Liver (tissue), 9 donors: Measurements from ENCODE around the gene SLC30A3. TPM values are rescaled to one million over a fixed set of nuclear protein-coding genes. Genes with fewer than 3 reads are reported as not detected.

Source experiments
- DNase-seq: peaks from one replicate; pipeline ENCODE4 v3.0.0-alpha.2; 2017; ENCODE audit warnings: low spot score
- H3K27ac ChIP-seq, 2 donors: one replicate each; pipeline ENCODE4 v1.7.0; 2013; ENCODE audit warnings: inconsistent platforms in 2 of 2, low read length in 2 of 2, control low read depth in 1 of 2, low read depth in 1 of 2, mild to moderate bottlenecking in 1 of 2
- H3K27me3 ChIP-seq, 4 donors: one replicate each; pipeline versions ENCODE4 v1.6.1 to v1.7.0; 2013; ENCODE audit warnings: low read length in 3 of 4, inconsistent platforms in 1 of 4, mild to moderate bottlenecking in 1 of 4, moderate library complexity in 1 of 4; ENCODE audit not compliant: control insufficient read depth in 4 of 4, insufficient read depth in 4 of 4
- H3K36me3 ChIP-seq, 4 donors: one replicate each; pipeline versions ENCODE4 v1.6.1 to v1.7.0; 2013; ENCODE audit warnings: low read length in 3 of 4, mild to moderate bottlenecking in 3 of 4, low read depth in 1 of 4, moderate library complexity in 1 of 4; ENCODE audit not compliant: control insufficient read depth in 4 of 4, insufficient read depth in 3 of 4
- H3K4me1 ChIP-seq, 4 donors: one replicate each; pipeline versions ENCODE4 v1.6.1 to v1.7.0; 2013; ENCODE audit warnings: low read length in 3 of 4, mild to moderate bottlenecking in 3 of 4, moderate library complexity in 1 of 4; ENCODE audit not compliant: control insufficient read depth in 4 of 4, insufficient read depth in 4 of 4
- H3K4me3 ChIP-seq, 3 donors: one replicate each; pipeline versions ENCODE4 v1.6.1 to v1.7.0; 2013; ENCODE audit warnings: low read length in 3 of 3, control low read depth in 1 of 3, low read depth in 1 of 3, mild to moderate bottlenecking in 1 of 3
- H3K9ac ChIP-seq, 2 donors: one replicate each; pipeline ENCODE4 v1.7.0; 2013; ENCODE audit warnings: low read length in 2 of 2, mild to moderate bottlenecking in 2 of 2, moderate library complexity in 2 of 2, control low read depth in 1 of 2, low read depth in 1 of 2
- H3K9me3 ChIP-seq, 4 donors: one replicate each; pipeline versions ENCODE4 v1.6.1 to v1.7.0; 2013; ENCODE audit warnings: low read length in 3 of 4; ENCODE audit not compliant: control insufficient read depth in 4 of 4
- EGR1 ChIP-seq, 2 donors: IDR thresholded peaks; 2 replicates each; pipeline ENCODE4 v1.6.1; 2016 to 2018; ENCODE audit warnings: antibody characterized with exemption in 2 of 2, low read depth in 2 of 2
- FOXA1 ChIP-seq: IDR thresholded peaks from 2 replicates; pipeline ENCODE4 v1.6.1; 2016; ENCODE audit warnings: antibody characterized with exemption
- FOXA2 ChIP-seq: IDR thresholded peaks from 2 replicates; pipeline ENCODE4 v1.6.1; 2016; ENCODE audit warnings: antibody characterized with exemption
- GABPA ChIP-seq, 2 donors: IDR thresholded peaks in 1 of 2; conservative IDR thresholded peaks in 1 of 2; 2 replicates each; pipeline ENCODE4 v1.6.1; 2016; ENCODE audit warnings: antibody characterized with exemption in 2 of 2, mild to moderate bottlenecking in 1 of 2, moderate library complexity in 1 of 2
- HNF4A ChIP-seq, 2 donors: conservative IDR thresholded peaks; 2 replicates each; pipeline ENCODE4 v1.6.1; 2016; ENCODE audit warnings: antibody characterized with exemption in 2 of 2, mild to moderate bottlenecking in 2 of 2
- HNF4G ChIP-seq: IDR thresholded peaks from 2 replicates; pipeline ENCODE4 v1.6.1; 2016; ENCODE audit warnings: antibody characterized with exemption
- JUND ChIP-seq, 2 donors: IDR thresholded peaks; 2 replicates each; pipeline ENCODE4 v1.6.1; 2016; ENCODE audit warnings: antibody characterized with exemption in 2 of 2
- NR2F2 ChIP-seq: IDR thresholded peaks from 2 replicates; pipeline ENCODE4 v1.6.1; 2016; ENCODE audit warnings: antibody characterized with exemption
- RAD21 ChIP-seq, 2 donors: IDR thresholded peaks; 2 replicates each; pipeline ENCODE4 v1.6.1; 2016; ENCODE audit warnings: antibody characterized with exemption in 2 of 2, mild to moderate bottlenecking in 2 of 2
- RXRA ChIP-seq, 2 donors: IDR thresholded peaks; 2 replicates each; pipeline ENCODE4 v1.6.1; 2017 to 2018; ENCODE audit warnings: antibody characterized with exemption in 2 of 2, mild to moderate bottlenecking in 1 of 2
- SP1 ChIP-seq: IDR thresholded peaks from 2 replicates; pipeline ENCODE4 v1.6.1; 2018; ENCODE audit warnings: antibody characterized with exemption, mild to moderate bottlenecking
- TAF1 ChIP-seq: conservative IDR thresholded peaks from 2 replicates; pipeline ENCODE4 v1.6.1; 2016; ENCODE audit warnings: antibody characterized with exemption, mild to moderate bottlenecking
- YY1 ChIP-seq: IDR thresholded peaks from 2 replicates; pipeline ENCODE4 v1.6.1; 2016; ENCODE audit warnings: antibody characterized with exemption, mild to moderate bottlenecking
- WGBS: extraction: QIAGEN DNeasy Blood & Tissue Kit; methylation state at CpG from one replicate; pipeline ENCODE4 v1.1.7; 2013; 5-methylcytosine and 5-hydroxymethylcytosine counted together
- polyA plus RNA-seq, 2 donors: library from polyadenylated mRNA; stranded (reverse) in 1 of 2; unstranded in 1 of 2; fragments of 200-250 nt in 1 of 2; fragments of >200 nt in 1 of 2; fragmentation: Nextera tagmentation in 1 of 2; extraction: Ambion mirVana in 1 of 2; gene quantifications; one replicate each; pipeline versions ENCODE4 v1.2.1 to v1.2.3, GENCODE V29; 2013 to 2015
- total RNA-seq, 2 donors: library from RNA; depleted of rRNA; stranded (reverse); fragments of >200 nt; gene quantifications; one replicate each; pipeline ENCODE4 v1.2.3, GENCODE V29; 2014
- TF ChIP-seq, protein P1 (sequence below): IDR thresholded peaks from 2 replicates; pipeline ENCODE4 v1.6.1; 2016; ENCODE audit warnings: antibody characterized with exemption, mild to moderate bottlenecking
- TF ChIP-seq, protein P2 (sequence below): IDR thresholded peaks from 2 replicates; pipeline ENCODE4 v1.6.1; 2016; ENCODE audit warnings: antibody characterized with exemption
- TF ChIP-seq, protein P3 (sequence below): fragments of 150-350 bp; IDR thresholded peaks from 2 replicates; pipeline ENCODE4 v1.5.1; 2017; ENCODE audit warnings: improper control_type of control experiment, low read depth, low read length; ENCODE audit not compliant: missing input control
- TF ChIP-seq, protein P4 (sequence below): IDR thresholded peaks from 2 replicates; pipeline ENCODE4 v1.6.1; 2016; ENCODE audit warnings: antibody characterized with exemption
- TF ChIP-seq, protein P5 (sequence below): IDR thresholded peaks from 2 replicates; pipeline ENCODE4 v1.6.1; 2016; ENCODE audit warnings: antibody characterized with exemption
- donor health status: healthy.
- donor health status: healthy.
- donor health status: healthy.
- donor health status: healthy.
- donor health status: healthy.

Gene SLC30A3
- total and polyA plus RNA-seq, 4 donors: 0.20 TPM; not detected in 3

DNA sequence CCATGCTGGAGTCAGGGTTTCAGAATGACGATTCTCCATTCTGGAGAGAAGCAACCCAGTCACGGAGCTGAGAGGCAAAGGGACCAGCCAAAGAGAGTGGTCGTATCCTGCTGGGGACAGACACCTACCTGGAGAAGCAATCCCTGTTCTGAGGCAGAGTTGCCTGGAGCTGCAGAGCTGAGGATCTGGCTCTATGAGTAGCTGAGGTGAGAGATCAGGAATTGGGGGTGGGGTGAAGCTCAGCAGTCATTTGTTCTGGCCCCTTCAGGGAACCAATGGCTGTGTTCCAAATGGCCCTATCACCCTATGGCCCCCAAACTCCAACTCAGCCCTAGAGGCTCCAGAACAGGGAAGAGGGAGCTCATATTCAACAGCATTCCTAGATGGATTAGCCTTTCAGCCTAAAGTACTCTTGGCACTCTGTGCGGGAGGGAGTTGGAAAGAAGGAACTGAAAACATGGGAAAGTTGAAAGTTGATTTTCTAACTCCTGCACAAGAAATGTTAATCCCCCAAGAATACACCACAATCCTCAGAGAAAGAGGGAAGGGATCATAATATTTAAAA is 54.3 kb downstream of the SLC30A3 start:
- DNase-seq: no peak
- H3K27me3 ChIP-seq: no peaks in the 10 kb centered on the region
- WGBS: 95% methylated on average over 4 of the region's 4 CpGs
- H3K27ac ChIP-seq: no peak overlapping the region
- no peak overlapping the region for H3K4me3 ChIP-seq
- H3K9ac ChIP-seq: no peak overlapping the region
- peaks cover 5 to 15% (median 9%) of the 10 kb centered on the region in 4 donors for H3K4me1 ChIP-seq
- H3K9me3 ChIP-seq: no peaks in the 10 kb centered on the region
- H3K36me3 ChIP-seq: peaks cover 9 to 47% (median 27%) of the 10 kb centered on the region in 4 donors
- TF ChIP-seq, protein P1, sequence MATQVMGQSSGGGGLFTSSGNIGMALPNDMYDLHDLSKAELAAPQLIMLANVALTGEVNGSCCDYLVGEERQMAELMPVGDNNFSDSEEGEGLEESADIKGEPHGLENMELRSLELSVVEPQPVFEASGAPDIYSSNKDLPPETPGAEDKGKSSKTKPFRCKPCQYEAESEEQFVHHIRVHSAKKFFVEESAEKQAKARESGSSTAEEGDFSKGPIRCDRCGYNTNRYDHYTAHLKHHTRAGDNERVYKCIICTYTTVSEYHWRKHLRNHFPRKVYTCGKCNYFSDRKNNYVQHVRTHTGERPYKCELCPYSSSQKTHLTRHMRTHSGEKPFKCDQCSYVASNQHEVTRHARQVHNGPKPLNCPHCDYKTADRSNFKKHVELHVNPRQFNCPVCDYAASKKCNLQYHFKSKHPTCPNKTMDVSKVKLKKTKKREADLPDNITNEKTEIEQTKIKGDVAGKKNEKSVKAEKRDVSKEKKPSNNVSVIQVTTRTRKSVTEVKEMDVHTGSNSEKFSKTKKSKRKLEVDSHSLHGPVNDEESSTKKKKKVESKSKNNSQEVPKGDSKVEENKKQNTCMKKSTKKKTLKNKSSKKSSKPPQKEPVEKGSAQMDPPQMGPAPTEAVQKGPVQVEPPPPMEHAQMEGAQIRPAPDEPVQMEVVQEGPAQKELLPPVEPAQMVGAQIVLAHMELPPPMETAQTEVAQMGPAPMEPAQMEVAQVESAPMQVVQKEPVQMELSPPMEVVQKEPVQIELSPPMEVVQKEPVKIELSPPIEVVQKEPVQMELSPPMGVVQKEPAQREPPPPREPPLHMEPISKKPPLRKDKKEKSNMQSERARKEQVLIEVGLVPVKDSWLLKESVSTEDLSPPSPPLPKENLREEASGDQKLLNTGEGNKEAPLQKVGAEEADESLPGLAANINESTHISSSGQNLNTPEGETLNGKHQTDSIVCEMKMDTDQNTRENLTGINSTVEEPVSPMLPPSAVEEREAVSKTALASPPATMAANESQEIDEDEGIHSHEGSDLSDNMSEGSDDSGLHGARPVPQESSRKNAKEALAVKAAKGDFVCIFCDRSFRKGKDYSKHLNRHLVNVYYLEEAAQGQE: no peak
- no peak for TF ChIP-seq YY1
- TF ChIP-seq RAD21 (IDR thresholded peaks at IDR 0.05): no peak
- TF ChIP-seq HNF4G: no peak
- TF ChIP-seq, protein P2, sequence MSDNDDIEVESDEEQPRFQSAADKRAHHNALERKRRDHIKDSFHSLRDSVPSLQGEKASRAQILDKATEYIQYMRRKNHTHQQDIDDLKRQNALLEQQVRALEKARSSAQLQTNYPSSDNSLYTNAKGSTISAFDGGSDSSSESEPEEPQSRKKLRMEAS: no peak
- TF ChIP-seq FOXA2: no peak
- TF ChIP-seq, protein P3, sequence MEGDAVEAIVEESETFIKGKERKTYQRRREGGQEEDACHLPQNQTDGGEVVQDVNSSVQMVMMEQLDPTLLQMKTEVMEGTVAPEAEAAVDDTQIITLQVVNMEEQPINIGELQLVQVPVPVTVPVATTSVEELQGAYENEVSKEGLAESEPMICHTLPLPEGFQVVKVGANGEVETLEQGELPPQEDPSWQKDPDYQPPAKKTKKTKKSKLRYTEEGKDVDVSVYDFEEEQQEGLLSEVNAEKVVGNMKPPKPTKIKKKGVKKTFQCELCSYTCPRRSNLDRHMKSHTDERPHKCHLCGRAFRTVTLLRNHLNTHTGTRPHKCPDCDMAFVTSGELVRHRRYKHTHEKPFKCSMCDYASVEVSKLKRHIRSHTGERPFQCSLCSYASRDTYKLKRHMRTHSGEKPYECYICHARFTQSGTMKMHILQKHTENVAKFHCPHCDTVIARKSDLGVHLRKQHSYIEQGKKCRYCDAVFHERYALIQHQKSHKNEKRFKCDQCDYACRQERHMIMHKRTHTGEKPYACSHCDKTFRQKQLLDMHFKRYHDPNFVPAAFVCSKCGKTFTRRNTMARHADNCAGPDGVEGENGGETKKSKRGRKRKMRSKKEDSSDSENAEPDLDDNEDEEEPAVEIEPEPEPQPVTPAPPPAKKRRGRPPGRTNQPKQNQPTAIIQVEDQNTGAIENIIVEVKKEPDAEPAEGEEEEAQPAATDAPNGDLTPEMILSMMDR: no peak
- no peak for TF ChIP-seq EGR1 (IDR thresholded peaks at IDR 0.05; ENCODE audit: low read depth in 2 of 2)
- TF ChIP-seq RXRA (IDR thresholded peaks at IDR 0.05): no peak
- no peak for TF ChIP-seq TAF1
- TF ChIP-seq JUND (IDR thresholded peaks at IDR 0.05): no peak
- TF ChIP-seq, protein P4, sequence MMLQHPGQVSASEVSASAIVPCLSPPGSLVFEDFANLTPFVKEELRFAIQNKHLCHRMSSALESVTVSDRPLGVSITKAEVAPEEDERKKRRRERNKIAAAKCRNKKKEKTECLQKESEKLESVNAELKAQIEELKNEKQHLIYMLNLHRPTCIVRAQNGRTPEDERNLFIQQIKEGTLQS: no peak
- TF ChIP-seq NR2F2: no peak

DNA sequence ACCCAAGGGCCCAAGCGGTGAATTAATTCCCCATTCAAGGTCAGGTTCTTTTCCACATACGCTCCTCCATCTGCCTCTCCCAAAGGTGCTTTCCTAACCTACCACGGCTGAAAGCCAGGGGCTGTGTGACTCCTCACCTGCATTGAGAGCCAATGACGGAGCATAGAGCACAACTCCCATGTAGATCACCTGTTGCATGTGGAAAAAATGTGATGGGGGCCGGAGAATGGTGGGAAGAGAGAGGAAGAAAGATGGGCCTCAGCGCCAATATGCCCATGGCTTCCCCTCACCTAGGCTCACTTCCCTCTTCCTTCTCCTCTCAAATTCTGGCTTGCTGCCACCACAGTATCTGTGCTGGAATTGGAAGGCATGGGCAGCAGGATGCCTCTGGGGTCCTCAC is 56.5 kb downstream of the SLC30A3 start:
- no peak overlapping the region for H3K27ac ChIP-seq
- DNase-seq: no peak
- 94% methylated on average over 6 of the region's 6 CpGs for WGBS
- H3K9ac ChIP-seq: no peak overlapping the region
- peaks cover 0 to 5% (median 4%) of the 10 kb centered on the region in 4 donors for H3K4me1 ChIP-seq
- no peak overlapping the region for H3K4me3 ChIP-seq
- H3K27me3 ChIP-seq: no peaks in the 10 kb centered on the region
- H3K36me3 ChIP-seq: peaks cover 9 to 67% (median 44%) of the 10 kb centered on the region in 4 donors
- H3K9me3 ChIP-seq: no peaks in the 10 kb centered on the region
- TF ChIP-seq RAD21 (IDR thresholded peaks at IDR 0.05) (no peak), JUND (IDR thresholded peaks at IDR 0.05) (no peak), NR2F2 (no peak), TAF1 (no peak), RXRA (IDR thresholded peaks at IDR 0.05) (no peak), FOXA2 (no peak), EGR1 (IDR thresholded peaks at IDR 0.05; ENCODE audit: low read depth in 2 of 2) (no peak), FOXA1 (no peak), HNF4G (no peak), HNF4A (conservative IDR thresholded peaks at IDR 0.05) (no peak), GABPA (IDR thresholded peaks at IDR 0.05 in 1 of 2, conservative IDR thresholded peaks at IDR 0.05 in 1 of 2) (no peak), SP1 (no peak)
- TF ChIP-seq, protein P3: no peak
- TF ChIP-seq, protein P5, sequence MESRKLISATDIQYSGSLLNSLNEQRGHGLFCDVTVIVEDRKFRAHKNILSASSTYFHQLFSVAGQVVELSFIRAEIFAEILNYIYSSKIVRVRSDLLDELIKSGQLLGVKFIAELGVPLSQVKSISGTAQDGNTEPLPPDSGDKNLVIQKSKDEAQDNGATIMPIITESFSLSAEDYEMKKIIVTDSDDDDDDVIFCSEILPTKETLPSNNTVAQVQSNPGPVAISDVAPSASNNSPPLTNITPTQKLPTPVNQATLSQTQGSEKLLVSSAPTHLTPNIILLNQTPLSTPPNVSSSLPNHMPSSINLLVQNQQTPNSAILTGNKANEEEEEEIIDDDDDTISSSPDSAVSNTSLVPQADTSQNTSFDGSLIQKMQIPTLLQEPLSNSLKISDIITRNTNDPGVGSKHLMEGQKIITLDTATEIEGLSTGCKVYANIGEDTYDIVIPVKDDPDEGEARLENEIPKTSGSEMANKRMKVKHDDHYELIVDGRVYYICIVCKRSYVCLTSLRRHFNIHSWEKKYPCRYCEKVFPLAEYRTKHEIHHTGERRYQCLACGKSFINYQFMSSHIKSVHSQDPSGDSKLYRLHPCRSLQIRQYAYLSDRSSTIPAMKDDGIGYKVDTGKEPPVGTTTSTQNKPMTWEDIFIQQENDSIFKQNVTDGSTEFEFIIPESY: no peak
- TF ChIP-seq, protein P4: no peak
